GM12874 (cell line): ENCODE data around the gene CLIC1.

Source experiments
- CTCF ChIP-seq: IDR thresholded peaks from 2 replicates; pipeline ENCODE4 v1.5.1; 2011; ENCODE audit warnings: low read depth, mild to moderate bottlenecking, control low read depth, low read length, moderate library complexity; ENCODE audit not compliant: insufficient read depth

The CLIC1 gene

GRCh38 chr6:31740397-31741223 is 4.3 kb upstream of the CLIC1 start:
- no peak for TF ChIP-seq CTCF

GRCh38 chr6:31739639-31740396 is 3.5 kb upstream of the CLIC1 start, which contains the start of gene MSH5:
Gene MSH5, plus strand, starts transcription at chr6:31740005. Its CDS starts 462 bp downstream, at chr6:31740467.
- no peak for TF ChIP-seq CTCF

GRCh38 chr6:31737991-31738979 is 2.0 kb upstream of the CLIC1 start:
- TF ChIP-seq CTCF: 0 out of 2 replicates have a peak, but pooled peaks have one; percentile 17

GRCh38 chr6:31737315-31737990 is 1.1 kb upstream of the CLIC1 start:
- TF ChIP-seq CTCF: no peak

GRCh38 chr6:31736768-31737314 is 511 bp upstream of the CLIC1 start:
- TF ChIP-seq CTCF: no peak

- TF ChIP-seq CTCF: no peak
Measured at GRCh38 chr6:31734821-31735406, 1.4 kb downstream of the CLIC1 start.
